ENCODE data around the gene PDGFC. TPM values are rescaled to one million over a fixed set of nuclear protein-coding genes. Genes with fewer than 3 reads are reported as not detected.

The PDGFC gene
- polyA plus RNA-seq, 1 donor from 2014 or later: 3.8 TPM

GRCh38 chr4:156738766-156739165, 232.8 kb downstream of the PDGFC start:
- H3K4me2 ChIP-seq (ENCODE audit: low read length): no peak overlapping the region
- H4K20me1 ChIP-seq (ENCODE audit: insufficient read depth): no peaks in the 10 kb centered on the region
- H3K36me3 ChIP-seq (ENCODE audit: insufficient read depth, low read length): no peaks in the 10 kb centered on the region
- no peaks in the 10 kb centered on the region for H3K9me3 ChIP-seq (ENCODE audit: low read length)
- no peaks in the 10 kb centered on the region for H3K9me2 ChIP-seq (ENCODE audit: insufficient read depth, low read length)
- H3K79me2 ChIP-seq (replicated peaks; ENCODE audit: insufficient read depth, low read length): no peaks in the 10 kb centered on the region
- no peaks in the 10 kb centered on the region for H3F3A ChIP-seq (ENCODE audit: insufficient read depth, low read length, poor library complexity, severe bottlenecking)
- H3K4me3 ChIP-seq (ENCODE audit: low read length): no peak overlapping the region
- H3K27me3 ChIP-seq (ENCODE audit: insufficient read depth, low read depth, low read length): no peaks in the 10 kb centered on the region
- no peak overlapping the region for H2AFZ ChIP-seq (ENCODE audit: low read depth, low read length)
- TF ChIP-seq RAD21 (conservative IDR thresholded peaks at IDR 0.05) (no peak), EZH2 (IDR thresholded peaks at IDR 0.05; ENCODE audit: borderline replicate concordance, insufficient read depth, low read length, poor library complexity, severe bottlenecking) (no peak), SMC3 (conservative IDR thresholded peaks at IDR 0.05; ENCODE audit: poor library complexity) (no peak), EP300 (conservative IDR thresholded peaks at IDR 0.05; ENCODE audit: poor library complexity, severe bottlenecking) (no peak), TAF1 (IDR thresholded peaks at IDR 0.05; ENCODE audit: low read depth) (no peak), MXI1 (conservative IDR thresholded peaks at IDR 0.05; ENCODE audit: poor library complexity, severe bottlenecking) (no peak), CTCF (IDR thresholded peaks at IDR 0.05; ENCODE audit: poor library complexity, severe bottlenecking) (no peak), POLR2AphosphoS5 (IDR thresholded peaks at IDR 0.05) (no peak)
- TF ChIP-seq, protein P1, sequence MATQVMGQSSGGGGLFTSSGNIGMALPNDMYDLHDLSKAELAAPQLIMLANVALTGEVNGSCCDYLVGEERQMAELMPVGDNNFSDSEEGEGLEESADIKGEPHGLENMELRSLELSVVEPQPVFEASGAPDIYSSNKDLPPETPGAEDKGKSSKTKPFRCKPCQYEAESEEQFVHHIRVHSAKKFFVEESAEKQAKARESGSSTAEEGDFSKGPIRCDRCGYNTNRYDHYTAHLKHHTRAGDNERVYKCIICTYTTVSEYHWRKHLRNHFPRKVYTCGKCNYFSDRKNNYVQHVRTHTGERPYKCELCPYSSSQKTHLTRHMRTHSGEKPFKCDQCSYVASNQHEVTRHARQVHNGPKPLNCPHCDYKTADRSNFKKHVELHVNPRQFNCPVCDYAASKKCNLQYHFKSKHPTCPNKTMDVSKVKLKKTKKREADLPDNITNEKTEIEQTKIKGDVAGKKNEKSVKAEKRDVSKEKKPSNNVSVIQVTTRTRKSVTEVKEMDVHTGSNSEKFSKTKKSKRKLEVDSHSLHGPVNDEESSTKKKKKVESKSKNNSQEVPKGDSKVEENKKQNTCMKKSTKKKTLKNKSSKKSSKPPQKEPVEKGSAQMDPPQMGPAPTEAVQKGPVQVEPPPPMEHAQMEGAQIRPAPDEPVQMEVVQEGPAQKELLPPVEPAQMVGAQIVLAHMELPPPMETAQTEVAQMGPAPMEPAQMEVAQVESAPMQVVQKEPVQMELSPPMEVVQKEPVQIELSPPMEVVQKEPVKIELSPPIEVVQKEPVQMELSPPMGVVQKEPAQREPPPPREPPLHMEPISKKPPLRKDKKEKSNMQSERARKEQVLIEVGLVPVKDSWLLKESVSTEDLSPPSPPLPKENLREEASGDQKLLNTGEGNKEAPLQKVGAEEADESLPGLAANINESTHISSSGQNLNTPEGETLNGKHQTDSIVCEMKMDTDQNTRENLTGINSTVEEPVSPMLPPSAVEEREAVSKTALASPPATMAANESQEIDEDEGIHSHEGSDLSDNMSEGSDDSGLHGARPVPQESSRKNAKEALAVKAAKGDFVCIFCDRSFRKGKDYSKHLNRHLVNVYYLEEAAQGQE (IDR thresholded peaks at IDR 0.05; ENCODE audit: borderline replicate concordance): no peak
- H3K9ac ChIP-seq (ENCODE audit: low read length): no peak overlapping the region
- H3K27ac ChIP-seq (ENCODE audit: low read length): no peak overlapping the region

- Histone ChIP-seq H3K9ac (ENCODE audit: low read length) (no peak overlapping the region), H3K9me3 (ENCODE audit: low read length) (no peaks in the 10 kb centered on the region), H3K36me3 (ENCODE audit: insufficient read depth, low read length) (no peaks in the 10 kb centered on the region), H3K79me2 (replicated peaks; ENCODE audit: insufficient read depth, low read length) (no peaks in the 10 kb centered on the region), H3K4me2 (ENCODE audit: low read length) (no peak overlapping the region), H4K20me1 (ENCODE audit: insufficient read depth) (no peaks in the 10 kb centered on the region), H3F3A (ENCODE audit: insufficient read depth, low read length, poor library complexity, severe bottlenecking) (no peaks in the 10 kb centered on the region), H3K9me2 (ENCODE audit: insufficient read depth, low read length) (no peaks in the 10 kb centered on the region), H2AFZ (ENCODE audit: low read depth, low read length) (no peak overlapping the region), H3K4me3 (ENCODE audit: low read length) (no peak overlapping the region), H3K27me3 (ENCODE audit: insufficient read depth, low read depth, low read length) (no peaks in the 10 kb centered on the region), H3K27ac (ENCODE audit: low read length) (no peak overlapping the region)
- TF ChIP-seq EZH2 (IDR thresholded peaks at IDR 0.05; ENCODE audit: borderline replicate concordance, insufficient read depth, low read length, poor library complexity, severe bottlenecking): no peak
- TF ChIP-seq SMC3 (conservative IDR thresholded peaks at IDR 0.05; ENCODE audit: poor library complexity): no peak
- TF ChIP-seq TAF1 (IDR thresholded peaks at IDR 0.05; ENCODE audit: low read depth): no peak
- no peak for TF ChIP-seq EP300 (conservative IDR thresholded peaks at IDR 0.05; ENCODE audit: poor library complexity, severe bottlenecking)
- TF ChIP-seq POLR2AphosphoS5 (IDR thresholded peaks at IDR 0.05): no peak
- no peak for TF ChIP-seq RAD21 (conservative IDR thresholded peaks at IDR 0.05)
- TF ChIP-seq MXI1 (conservative IDR thresholded peaks at IDR 0.05; ENCODE audit: poor library complexity, severe bottlenecking): no peak
- TF ChIP-seq, protein P1 (IDR thresholded peaks at IDR 0.05; ENCODE audit: borderline replicate concordance): no peak
- TF ChIP-seq CTCF (IDR thresholded peaks at IDR 0.05; ENCODE audit: poor library complexity, severe bottlenecking): no peak
These were observed 236.4 kb downstream of the PDGFC start for GRCh38 chr4:156734965-156735895.
